ENCODE data around the gene ADTRP. TPM values are rescaled to one million over a fixed set of nuclear protein-coding genes. Genes with fewer than 3 reads are reported as not detected.

ADTRP gene
- total RNA-seq, 1 experiment from 2014 or later, result 0.86 TPM

GRCh38 chr6:11699576-11699975, 79.0 kb downstream of the ADTRP start:
- H3K9me2 ChIP-seq (ENCODE audit: insufficient read depth), result no peaks in the 10 kb centered on the region
- ChIA-PET CTCF (interaction anchor here (0.6 kb wide), 1 partner anchor 44 kb away, joined by 3 read pairs; no protein-coding TSS in a partner anchor), RAD21 (ENCODE audit: low non-redundant PET in 1 of 2, low total read pairs in 2 of 2, uncharacterized antibody in 2 of 2, unreplicated experiment in 2 of 2) (no interaction called here), POLR2A (no interaction called here)
- no peaks in the 10 kb centered on the region for H3K79me2 ChIP-seq (ENCODE audit: insufficient read depth, low read length)
- H3K27ac ChIP-seq (ENCODE audit: low read depth, low read length), result no peak overlapping the region
- no peaks in the 10 kb centered on the region for H3K36me3 ChIP-seq (ENCODE audit: control insufficient read depth in 1 of 2, insufficient read depth in 2 of 2, low read length in 2 of 2)
- no peak overlapping the region for H3K4me3 ChIP-seq (replicated peaks in 1 of 2; ENCODE audit: low read depth in 1 of 2, low read length in 2 of 2)
- no peaks in the 10 kb centered on the region for H3K27me3 ChIP-seq (ENCODE audit: insufficient read depth, low read length)
- no peak overlapping the region for H3K9ac ChIP-seq (ENCODE audit: low read length)
- TF ChIP-seq CBX3 (IDR thresholded peaks at IDR 0.05; ENCODE audit: low read depth), result no peak
- TF ChIP-seq SP1 (IDR thresholded peaks at IDR 0.05; ENCODE audit: low read depth), result no peak
- peaks cover 0 to 10% of the 10 kb centered on the region in 2 experiments; a peak in 1 of 4 replicates for H3K4me1 ChIP-seq (ENCODE audit: control insufficient read depth in 1 of 2, insufficient read depth in 2 of 2, low read length in 2 of 2)
- ATAC-seq (no peak), DNase-seq (ENCODE audit: low read depth, low spot score) (no peak)
- intact Hi-C loops (cut with micrococcal nuclease), result no loop called here
- no peak overlapping the region for H3K4me2 ChIP-seq (ENCODE audit: low read length)
- H2AFZ ChIP-seq (ENCODE audit: low read depth, low read length, poor library complexity, severe bottlenecking), result no peak overlapping the region
- no TSS peak for BruUV-seq (replicated peaks)
- H3K9me3 ChIP-seq (ENCODE audit: control insufficient read depth in 1 of 2, insufficient read depth in 1 of 2, low read depth in 1 of 2, low read length in 2 of 2), result no peaks in the 10 kb centered on the region
- H4K20me1 ChIP-seq (ENCODE audit: insufficient read depth), result no peaks in the 10 kb centered on the region

DNA sequence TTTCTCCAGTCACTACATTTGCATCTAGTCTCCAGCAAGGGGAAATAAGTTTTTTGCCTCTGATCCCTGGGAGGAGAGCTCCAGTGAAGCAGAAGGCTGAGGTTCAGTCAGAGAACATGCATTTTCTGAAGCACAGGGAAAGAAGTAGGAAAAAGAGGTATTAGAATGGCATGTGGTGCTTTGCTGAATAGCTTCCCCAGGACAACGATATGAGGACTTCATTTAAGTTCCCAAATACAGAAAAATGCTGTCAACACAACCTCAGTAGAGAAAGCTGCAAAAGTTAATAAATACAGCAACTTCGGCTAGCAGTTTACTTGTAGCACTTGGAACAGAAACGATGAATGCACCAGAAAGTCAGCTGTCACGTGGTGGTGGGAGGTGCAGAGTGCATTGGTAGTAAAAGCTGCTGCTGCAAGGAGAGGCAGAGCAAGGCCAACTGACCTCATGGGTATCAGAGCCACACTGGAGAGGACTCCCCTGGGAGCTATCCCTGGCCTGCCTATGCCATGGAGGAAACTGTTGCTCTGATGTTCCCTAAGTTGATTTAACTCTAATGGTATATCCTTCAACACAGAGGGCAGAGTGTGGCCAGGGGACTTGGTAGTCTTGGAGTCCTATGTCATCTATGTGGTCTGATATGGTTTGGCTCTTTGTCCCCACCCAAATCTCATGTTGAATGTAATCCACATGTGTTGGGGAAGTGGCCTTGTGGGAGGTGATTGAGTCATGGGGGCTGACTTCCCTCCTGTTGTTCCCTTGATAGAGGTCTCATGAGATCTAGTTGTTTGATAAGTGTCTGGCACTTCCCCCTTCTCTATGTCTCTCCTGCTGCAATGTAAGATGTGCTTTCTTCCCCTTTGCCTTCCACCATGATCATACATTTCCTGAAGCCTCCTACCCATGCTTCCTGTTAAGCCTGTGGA, 85.9 kb downstream of the ADTRP start:
- Histone ChIP-seq H3K4me1 (ENCODE audit: control insufficient read depth in 1 of 2, insufficient read depth in 2 of 2, low read length in 2 of 2) (no peaks in the 10 kb centered on the region), H3K36me3 (ENCODE audit: control insufficient read depth in 1 of 2, insufficient read depth in 2 of 2, low read length in 2 of 2) (no peaks in the 10 kb centered on the region), H3K9me3 (ENCODE audit: control insufficient read depth in 1 of 2, insufficient read depth in 1 of 2, low read depth in 1 of 2, low read length in 2 of 2) (no peaks in the 10 kb centered on the region), H3K79me2 (ENCODE audit: insufficient read depth, low read length) (no peaks in the 10 kb centered on the region), H3K4me3 (replicated peaks in 1 of 2; ENCODE audit: low read depth in 1 of 2, low read length in 2 of 2) (no peak overlapping the region), H4K20me1 (ENCODE audit: insufficient read depth) (no peaks in the 10 kb centered on the region), H3K27ac (ENCODE audit: low read depth, low read length) (no peak overlapping the region), H2AFZ (ENCODE audit: low read depth, low read length, poor library complexity, severe bottlenecking) (peak overlapping the region; percentile 32), H3K9ac (ENCODE audit: low read length) (no peak overlapping the region), H3K4me2 (ENCODE audit: low read length) (no peak overlapping the region), H3K9me2 (ENCODE audit: insufficient read depth) (no peaks in the 10 kb centered on the region), H3K27me3 (ENCODE audit: insufficient read depth, low read length) (no peaks in the 10 kb centered on the region)
- CTCF ChIA-PET, result no interaction called here
- no TSS peak for BruUV-seq (replicated peaks)
- DNase-seq (ENCODE audit: low read depth, low spot score) (no peak), ATAC-seq (no peak)
- RAD21 ChIA-PET (ENCODE audit: low non-redundant PET in 1 of 2, low total read pairs in 2 of 2, uncharacterized antibody in 2 of 2, unreplicated experiment in 2 of 2), result no interaction called here
- TF ChIP-seq EZH2 (IDR thresholded peaks at IDR 0.05), result no peak
- no peak for TF ChIP-seq ATF3 (IDR thresholded peaks at IDR 0.05)
- no peak for TF ChIP-seq YY1 (IDR thresholded peaks at IDR 0.05; ENCODE audit: extremely low read depth, insufficient replicate concordance, low read depth, low read length)
- no peak for TF ChIP-seq POLR2AphosphoS5 (IDR thresholded peaks at IDR 0.05; ENCODE audit: low read depth, low read length)
- no peak for TF ChIP-seq ZFX (IDR thresholded peaks at IDR 0.05)
- intact Hi-C loops (cut with micrococcal nuclease), result no loop called here
- POLR2A ChIA-PET, result no interaction called here

All from HCT116 (cell line).